NCI-H1417 treated with DMSO at 0.1 percent for 48 hours (cell line): ENCODE data around the gene CSRNP3.

Experiments used
- DNase-seq: peaks from one replicate; lab custom pipeline; 2025; lab: John Stamatoyannopoulos, UW

Gene CSRNP3

DNA sequence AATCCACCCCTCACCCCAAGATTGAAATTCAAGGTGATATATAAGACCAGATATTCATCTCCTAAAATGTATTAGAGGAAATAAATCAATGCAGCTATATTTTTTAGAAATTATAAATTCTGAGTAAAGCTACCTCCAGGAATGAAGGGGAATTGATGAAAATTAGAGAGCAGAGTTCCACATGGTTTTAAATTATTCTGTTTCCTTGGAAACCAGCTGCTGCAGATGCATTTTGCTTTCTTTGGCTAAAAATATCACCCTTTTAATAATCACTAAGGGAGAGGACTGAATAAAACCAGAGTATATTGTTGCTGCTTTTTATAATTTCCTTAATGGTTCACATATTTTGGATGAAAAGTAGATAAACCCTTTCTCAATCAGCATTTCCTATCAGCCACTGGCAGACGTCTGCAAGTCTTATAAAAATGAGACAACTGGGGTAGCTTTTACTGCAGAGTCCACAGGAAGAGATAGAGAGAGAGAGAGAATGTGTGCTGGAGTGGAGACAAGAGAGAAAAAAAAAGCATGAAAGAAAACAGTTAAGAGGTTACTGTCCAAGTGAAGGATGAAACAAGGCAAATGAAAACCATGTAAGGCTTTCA lies 2.0 kb downstream of the CSRNP3 start:
- DNase-seq = no peak

DNA sequence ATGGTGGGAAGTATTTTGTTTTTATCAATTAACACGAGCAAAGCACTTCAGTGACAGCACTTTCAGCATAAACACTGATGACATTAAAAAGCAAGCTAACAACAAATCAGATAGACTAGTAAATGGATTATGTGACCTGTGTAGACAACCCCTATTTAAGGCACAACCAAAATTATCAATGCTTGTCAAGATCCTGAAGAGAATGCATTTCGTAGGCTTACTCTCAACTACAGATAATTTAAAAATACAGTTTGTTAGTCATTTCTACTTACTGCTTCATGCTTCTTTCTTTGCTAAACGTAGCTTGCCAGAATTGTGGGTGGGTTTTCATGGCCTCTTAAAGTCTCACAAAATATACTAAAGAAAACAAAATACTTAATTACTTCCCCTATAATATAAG lies 3.4 kb downstream of the CSRNP3 start:
- no peak for DNase-seq

- DNase-seq = no peak
These were observed 5.2 kb downstream of the CSRNP3 start for GRCh38 chr2:165474619-165475276.

- no peak for DNase-seq
These were observed 5.9 kb downstream of the CSRNP3 start for GRCh38 chr2:165475277-165476004.

GRCh38 chr2:165479856-165480255 lies 10.4 kb downstream of the CSRNP3 start:
- DNase-seq = no peak

GRCh38 chr2:165494573-165494972 lies 25.1 kb downstream of the CSRNP3 start:
- DNase-seq = no peak

DNA sequence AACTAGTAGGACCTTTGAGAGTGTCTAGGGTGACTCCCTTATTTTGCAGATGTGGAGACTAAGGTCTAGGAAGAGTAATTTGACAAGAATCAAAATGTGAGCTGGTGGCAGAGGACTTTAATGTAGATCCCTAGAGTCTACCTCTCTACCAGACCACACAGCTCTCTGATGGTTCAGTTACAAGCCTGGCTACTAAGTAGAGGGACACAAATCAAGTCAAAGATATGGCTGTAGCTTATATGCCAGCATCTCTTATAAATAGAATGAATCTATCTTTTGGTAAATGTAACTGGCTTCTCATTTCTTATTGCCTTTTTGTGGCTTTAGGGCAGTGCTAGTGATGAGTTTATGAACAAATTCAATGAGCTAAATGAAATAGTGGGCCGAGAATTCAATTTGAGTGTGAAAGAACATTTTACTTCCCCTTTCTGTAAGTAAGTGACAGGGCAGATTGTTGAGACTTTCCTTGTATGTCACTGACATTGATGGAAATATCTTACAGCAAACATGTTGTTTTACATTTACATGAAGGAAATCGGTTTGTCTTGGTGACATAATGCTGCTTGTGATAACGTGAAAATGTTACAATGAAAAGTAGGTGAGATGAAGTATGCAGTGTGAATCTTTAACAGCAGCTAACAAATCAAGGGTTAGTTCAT lies 28.3 kb downstream of the CSRNP3 start:
- DNase-seq = no peak

DNA sequence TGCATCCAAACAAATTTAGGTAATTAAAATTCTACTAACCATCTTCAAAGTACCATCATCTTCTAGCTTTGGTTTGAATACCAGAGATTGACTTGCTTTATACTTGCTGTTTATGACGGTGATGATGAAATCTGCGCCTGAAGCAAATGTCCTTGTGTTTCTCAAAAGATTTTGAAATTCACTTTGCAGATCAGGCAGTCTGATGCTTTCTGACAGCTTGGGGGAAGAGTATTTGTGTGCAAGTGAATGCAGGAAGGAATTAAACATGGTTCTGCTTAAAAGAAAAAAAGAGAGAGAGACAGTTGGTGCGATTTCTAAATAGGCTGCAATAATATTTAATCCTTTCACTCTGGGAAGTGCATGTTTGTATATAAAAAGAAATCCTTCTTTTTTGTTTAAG lies 29.6 kb downstream of the CSRNP3 start:
- no peak for DNase-seq

DNA sequence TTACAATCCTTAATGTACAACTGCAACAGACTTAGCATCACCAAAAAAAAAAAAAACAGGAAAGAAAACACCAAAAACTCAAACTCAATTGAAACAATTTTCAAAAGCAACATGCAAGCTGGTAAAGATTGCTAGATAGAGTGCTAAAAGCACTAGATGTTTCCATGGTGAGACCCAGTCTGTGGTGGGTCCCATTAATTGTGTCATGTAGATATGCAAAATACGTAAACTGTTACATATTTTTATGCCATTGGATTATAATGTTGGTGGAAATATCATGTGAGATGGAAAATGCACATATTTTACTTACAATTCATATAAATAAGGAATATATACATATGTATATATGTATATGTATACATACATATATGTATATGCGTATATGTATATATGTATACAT lies 30.5 kb downstream of the CSRNP3 start:
- DNase-seq = no peak

- DNase-seq = no peak
These were observed 31.3 kb downstream of the CSRNP3 start for GRCh38 chr2:165500816-165501215.

GRCh38 chr2:165505514-165505913 lies 36.0 kb downstream of the CSRNP3 start:
- DNase-seq = no peak

DNA sequence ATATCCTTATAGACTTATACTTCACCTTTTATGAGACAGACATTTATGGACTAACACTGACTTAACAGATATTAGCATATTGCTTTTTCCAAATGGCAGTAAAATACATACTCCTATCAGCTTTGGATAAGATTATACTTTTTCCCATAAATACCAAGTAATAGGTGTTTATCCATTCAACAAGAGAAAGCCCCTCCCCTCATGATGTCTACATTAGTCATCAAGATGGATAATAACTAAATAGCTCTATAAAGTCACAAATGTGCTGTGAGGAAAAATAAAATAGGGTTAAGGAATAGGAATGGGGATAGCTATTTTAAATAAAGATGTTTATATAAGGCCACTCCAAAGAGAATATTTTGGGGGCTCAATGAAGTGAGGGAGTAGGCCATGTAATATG lies 39.4 kb downstream of the CSRNP3 start:
- no peak for DNase-seq

GRCh38 chr2:165513479-165513878 lies 44.0 kb downstream of the CSRNP3 start:
- DNase-seq = no peak

GRCh38 chr2:165518611-165519010 lies 49.1 kb downstream of the CSRNP3 start:
- DNase-seq = no peak

DNA sequence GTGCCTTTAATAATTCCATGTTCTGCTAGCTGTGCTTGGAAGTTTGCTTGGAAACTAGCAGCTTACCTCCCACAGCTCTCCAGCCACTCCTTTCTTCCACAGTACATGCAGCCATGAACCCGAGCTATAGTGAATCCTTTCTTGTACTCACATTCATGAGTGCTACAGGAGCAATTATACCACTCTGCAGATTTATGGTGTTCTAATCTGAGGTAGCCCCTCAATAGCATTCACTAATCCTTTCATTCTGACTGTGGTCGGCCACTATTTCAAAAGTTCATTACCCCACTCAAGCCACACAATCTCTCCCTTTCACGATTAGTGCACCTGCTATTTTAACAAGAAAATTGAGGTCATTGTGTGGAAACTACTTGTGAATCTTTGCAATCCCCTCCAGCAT lies 53.2 kb downstream of the CSRNP3 start:
- DNase-seq = no peak

- DNase-seq = no peak
These were observed 55.2 kb downstream of the CSRNP3 start for GRCh38 chr2:165524720-165525119.

DNA sequence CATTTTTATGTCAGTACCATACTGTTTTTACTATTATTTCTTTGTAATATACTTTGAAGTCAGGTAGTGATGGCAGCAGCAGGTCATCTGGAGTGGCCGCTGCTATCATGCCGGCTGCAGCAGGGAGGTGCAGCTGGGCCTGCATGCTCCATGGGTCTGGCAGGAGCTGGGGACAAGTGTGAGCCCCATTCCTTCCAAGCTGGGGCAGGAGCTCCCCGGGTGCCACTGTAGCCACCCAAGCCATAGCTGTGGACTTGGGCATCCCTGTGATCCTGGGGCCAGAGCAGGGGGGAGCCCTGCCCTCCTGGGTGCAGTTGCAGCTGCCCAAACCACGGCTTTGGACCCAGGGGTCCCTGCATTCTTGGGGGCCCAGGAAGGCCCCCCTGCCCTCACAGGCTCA lies 59.2 kb downstream of the CSRNP3 start:
- no peak for DNase-seq

DNA sequence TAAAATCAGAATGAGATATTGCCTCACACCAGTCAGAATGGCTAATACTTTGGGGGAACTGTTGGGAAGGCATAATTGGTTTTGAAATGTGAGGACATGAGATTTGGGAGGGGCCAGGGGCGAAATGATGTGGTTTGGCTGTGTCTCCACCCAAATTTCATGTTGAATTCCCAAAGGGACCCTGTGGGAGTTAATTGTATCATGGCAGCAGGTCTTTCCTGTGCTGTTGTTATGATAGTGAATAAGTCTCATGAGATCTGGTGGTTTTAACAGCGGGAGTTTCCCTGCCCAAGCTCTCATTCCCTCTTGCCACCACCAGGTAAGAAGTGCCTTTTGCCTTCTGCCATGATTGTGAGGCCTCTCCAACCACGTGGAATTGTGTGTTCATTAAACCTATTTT lies 59.6 kb downstream of the CSRNP3 start:
- no peak for DNase-seq

GRCh38 chr2:165533331-165533730 lies 63.8 kb downstream of the CSRNP3 start:
- no peak for DNase-seq

DNA sequence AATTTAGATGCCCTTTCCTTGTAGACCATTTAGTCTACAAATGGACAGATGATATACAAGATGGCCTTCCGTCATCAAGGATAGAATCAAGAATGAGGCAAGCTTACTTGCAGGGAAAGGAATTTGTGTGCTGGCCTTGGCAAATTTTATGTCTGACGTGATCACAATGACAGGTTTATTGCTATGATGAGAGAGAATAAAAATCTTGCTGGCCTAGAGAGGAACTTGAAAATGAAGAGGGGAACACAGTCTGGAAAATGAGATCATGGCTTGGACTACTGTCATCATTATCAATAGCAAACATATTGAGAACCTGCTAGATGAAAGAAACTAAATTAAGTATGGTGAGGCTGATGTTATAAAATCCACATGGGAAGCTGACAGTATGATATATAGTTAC lies 66.0 kb downstream of the CSRNP3 start:
- DNase-seq = no peak

DNA sequence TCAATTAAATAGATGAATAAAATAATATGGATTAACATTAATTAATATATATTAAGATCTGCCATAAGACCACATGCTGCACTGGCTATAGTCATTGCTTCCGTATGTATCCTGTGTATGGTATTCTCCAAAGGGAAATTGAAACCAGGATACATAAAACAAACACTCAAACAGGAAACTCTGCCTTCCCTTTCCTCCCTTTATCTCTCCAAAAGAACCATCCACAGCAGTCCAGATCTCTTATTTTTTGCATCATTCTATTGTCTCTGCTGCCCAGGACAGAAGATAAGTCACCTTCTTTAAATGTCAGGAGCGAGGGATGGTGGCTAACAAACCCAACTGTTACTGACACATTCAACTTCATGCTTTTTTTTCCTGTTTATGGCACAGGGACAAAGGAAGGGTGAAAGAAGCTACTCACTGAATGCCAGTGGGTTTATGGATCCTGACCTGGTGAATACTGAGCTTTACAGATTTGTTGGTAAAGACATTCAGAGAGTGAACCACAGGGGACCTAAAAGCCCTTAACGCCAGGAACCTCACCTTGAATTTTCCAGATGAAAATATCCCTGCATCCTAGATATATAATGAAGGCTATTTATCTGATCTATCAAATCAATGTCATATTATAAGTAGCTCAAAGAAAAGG lies 67.5 kb downstream of the CSRNP3 start:
- DNase-seq = no peak

GRCh38 chr2:165539985-165540384 lies 70.5 kb downstream of the CSRNP3 start:
- DNase-seq = no peak
